Tibial nerve (tissue), 4 donors: ENCODE measurements around the gene RFX4. TPM values are rescaled to one million over a fixed set of nuclear protein-coding genes. Genes with fewer than 3 reads are reported as not detected.

Experiments
- DNase-seq, 2 donors: peaks; one replicate each; pipeline ENCODE4 v3.0.0-alpha.2; 2019; ENCODE audit warnings: low spot score in 2 of 2
- H3K27ac ChIP-seq, 4 donors: fragments of 200-600 bp; sonication (generic) in 3 of 4; one replicate each; pipeline ENCODE4 v1.5.1; 2017 to 2019; ENCODE audit warnings: mild to moderate bottlenecking in 1 of 4
- H3K27me3 ChIP-seq, 2 donors: fragments of 200-600 bp; sonication (generic) in 1 of 2; one replicate each; pipeline versions ENCODE4 v1.5.1 to v1.6.0; 2017 to 2019
- H3K36me3 ChIP-seq, 3 donors: fragments of 200-600 bp; sonication (generic); one replicate each; pipeline ENCODE4 v1.5.1; 2018 to 2019
- H3K4me1 ChIP-seq, 4 donors: fragments of 200-600 bp; sonication (generic) in 3 of 4; one replicate each; pipeline ENCODE4 v1.5.1; 2017 to 2019
- H3K4me3 ChIP-seq, 4 donors: fragments of 200-600 bp; sonication (generic) in 3 of 4; one replicate each; pipeline ENCODE4 v1.5.1; 2017 to 2019; ENCODE audit warnings: mild to moderate bottlenecking in 1 of 4, moderate library complexity in 1 of 4
- H3K9me3 ChIP-seq, 4 donors: fragments of 200-600 bp; sonication (generic) in 3 of 4; one replicate each; pipeline ENCODE4 v1.5.1; 2017 to 2019
- EP300 ChIP-seq, 2 donors: sonication (generic); formaldehyde crosslinking; IDR thresholded peaks; one replicate each; pipeline ENCODE4 v1.6.1; 2017; ENCODE audit warnings: antibody characterized with exemption in 2 of 2, mild to moderate bottlenecking in 1 of 2
- POLR2A ChIP-seq, 2 donors: fragments of 450-650 bp; IDR thresholded peaks; one replicate each; pipeline ENCODE4 v1.6.1; 2017; ENCODE audit warnings: antibody characterized with exemption in 2 of 2, mild to moderate bottlenecking in 2 of 2, moderate library complexity in 2 of 2
- WGBS, 2 donors: methylation state at CpG; one replicate each; pipeline ENCODE4 v1.1.5; 2018; 5-methylcytosine and 5-hydroxymethylcytosine counted together
- total RNA-seq, 4 donors: library from RNA; depleted of rRNA; stranded (reverse); fragments of >200 nt; gene quantifications; one replicate each; pipeline ENCODE4 v1.1.0, GENCODE V29; 2016
- TF ChIP-seq, protein P1 (sequence below), 5 experiments: fragments of 200-600 bp in 3 of 5; fragments of 450-650 bp in 2 of 5; sonication (generic) in 3 of 5; IDR thresholded peaks; one replicate each; pipeline ENCODE4 v1.5.1; 2016 to 2019; ENCODE audit warnings: antibody characterized with exemption in 5 of 5, mild to moderate bottlenecking in 3 of 5, moderate library complexity in 2 of 5

The RFX4 gene
- total RNA-seq, 4 donors from 2014 or later: not detected

DNA sequence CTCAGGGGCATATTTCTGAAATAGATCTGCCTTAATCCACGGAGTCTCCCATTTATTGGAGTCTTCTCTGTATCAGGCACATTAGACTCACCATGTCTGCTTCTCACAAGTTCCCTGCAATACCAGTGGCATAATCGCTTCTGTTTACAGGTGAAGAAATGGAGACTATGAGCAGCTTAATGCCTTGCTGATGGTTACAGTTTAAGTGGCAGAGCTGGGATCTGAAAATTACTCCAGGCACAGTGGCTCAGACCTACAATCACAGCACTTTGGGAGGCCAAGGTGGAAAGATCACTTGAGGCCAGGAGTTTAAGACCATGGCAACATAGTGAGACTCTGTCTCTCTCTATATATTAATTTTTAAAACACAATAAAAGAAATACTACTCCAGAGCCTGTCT lies 184.4 kb downstream of the RFX4 start:
- Histone ChIP-seq H3K4me3 (no peak overlapping the region), H3K4me1 (peaks cover 0 to 39% (median 11%) of the 10 kb centered on the region in 4 donors), H3K9me3 (no peaks in the 10 kb centered on the region), H3K27me3 (no peaks in the 10 kb centered on the region), H3K36me3 (no peaks in the 10 kb centered on the region), H3K27ac (peak overlapping the region in 3 of 4 donors; percentile 35 to 65 (median 58))
- TF ChIP-seq POLR2A (IDR thresholded peaks at IDR 0.05) (no peak), EP300 (IDR thresholded peaks at IDR 0.05) (no peak)
- TF ChIP-seq, protein P1, sequence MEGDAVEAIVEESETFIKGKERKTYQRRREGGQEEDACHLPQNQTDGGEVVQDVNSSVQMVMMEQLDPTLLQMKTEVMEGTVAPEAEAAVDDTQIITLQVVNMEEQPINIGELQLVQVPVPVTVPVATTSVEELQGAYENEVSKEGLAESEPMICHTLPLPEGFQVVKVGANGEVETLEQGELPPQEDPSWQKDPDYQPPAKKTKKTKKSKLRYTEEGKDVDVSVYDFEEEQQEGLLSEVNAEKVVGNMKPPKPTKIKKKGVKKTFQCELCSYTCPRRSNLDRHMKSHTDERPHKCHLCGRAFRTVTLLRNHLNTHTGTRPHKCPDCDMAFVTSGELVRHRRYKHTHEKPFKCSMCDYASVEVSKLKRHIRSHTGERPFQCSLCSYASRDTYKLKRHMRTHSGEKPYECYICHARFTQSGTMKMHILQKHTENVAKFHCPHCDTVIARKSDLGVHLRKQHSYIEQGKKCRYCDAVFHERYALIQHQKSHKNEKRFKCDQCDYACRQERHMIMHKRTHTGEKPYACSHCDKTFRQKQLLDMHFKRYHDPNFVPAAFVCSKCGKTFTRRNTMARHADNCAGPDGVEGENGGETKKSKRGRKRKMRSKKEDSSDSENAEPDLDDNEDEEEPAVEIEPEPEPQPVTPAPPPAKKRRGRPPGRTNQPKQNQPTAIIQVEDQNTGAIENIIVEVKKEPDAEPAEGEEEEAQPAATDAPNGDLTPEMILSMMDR (IDR thresholded peaks at IDR 0.05): no peak
- DNase-seq: no peak
- WGBS, 2 donors: 64 to 71% methylated on average over 2 of the region's 2 CpGs

DNA sequence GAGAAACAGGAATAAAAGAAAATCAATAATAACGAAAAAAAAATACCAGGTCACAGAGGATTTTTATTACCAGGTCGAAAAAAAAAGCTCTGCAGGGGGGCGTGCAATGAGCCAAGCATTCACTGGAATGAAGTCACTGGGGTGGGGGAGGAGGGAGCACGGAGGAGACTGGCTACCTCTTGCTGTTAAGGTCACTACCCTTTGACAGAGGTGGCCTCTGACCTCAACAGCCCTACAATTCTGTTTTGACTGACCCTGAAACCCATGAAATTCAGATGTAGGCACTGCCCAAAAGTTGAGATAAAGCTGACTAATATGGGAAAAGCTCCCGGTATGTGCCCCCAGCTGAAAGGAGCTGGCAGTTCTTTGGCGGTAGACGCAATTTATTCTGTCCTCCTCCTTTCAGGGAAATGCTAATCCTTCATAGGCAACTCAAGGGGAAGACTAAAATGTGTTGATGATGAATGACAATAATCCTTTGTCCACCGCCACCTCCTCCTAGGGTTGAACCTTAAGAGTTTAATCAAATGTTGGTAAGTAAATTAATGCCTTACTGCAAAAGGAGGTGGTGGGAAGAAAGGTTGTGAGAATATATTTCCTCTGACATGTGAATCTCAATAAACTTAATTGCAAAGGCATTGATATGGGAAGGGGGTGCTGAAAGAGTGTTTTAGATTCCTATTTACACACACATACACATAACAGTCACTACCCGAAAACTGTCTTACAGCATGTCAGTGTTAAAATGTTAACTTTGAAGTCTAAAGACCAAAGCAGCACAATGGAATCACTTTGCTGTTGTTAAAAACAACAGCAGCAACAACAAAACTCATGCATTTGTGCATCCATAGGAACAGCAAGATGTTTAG lies 185.4 kb downstream of the RFX4 start:
- Histone ChIP-seq H3K9me3 (no peaks in the 10 kb centered on the region), H3K36me3 (no peaks in the 10 kb centered on the region), H3K27me3 (no peaks in the 10 kb centered on the region), H3K4me3 (no peak overlapping the region), H3K27ac (peak overlapping the region in 2 of 4 donors; percentile 58 to 65), H3K4me1 (peaks cover 0 to 39% (median 11%) of the 10 kb centered on the region in 4 donors)
- TF ChIP-seq EP300 (IDR thresholded peaks at IDR 0.05) (no peak), POLR2A (IDR thresholded peaks at IDR 0.05) (no peak)
- TF ChIP-seq, protein P1 (IDR thresholded peaks at IDR 0.05): no peak
- WGBS, 2 donors: 43 to 45% methylated on average over 9 of the region's 9 CpGs
- no peak for DNase-seq

DNA sequence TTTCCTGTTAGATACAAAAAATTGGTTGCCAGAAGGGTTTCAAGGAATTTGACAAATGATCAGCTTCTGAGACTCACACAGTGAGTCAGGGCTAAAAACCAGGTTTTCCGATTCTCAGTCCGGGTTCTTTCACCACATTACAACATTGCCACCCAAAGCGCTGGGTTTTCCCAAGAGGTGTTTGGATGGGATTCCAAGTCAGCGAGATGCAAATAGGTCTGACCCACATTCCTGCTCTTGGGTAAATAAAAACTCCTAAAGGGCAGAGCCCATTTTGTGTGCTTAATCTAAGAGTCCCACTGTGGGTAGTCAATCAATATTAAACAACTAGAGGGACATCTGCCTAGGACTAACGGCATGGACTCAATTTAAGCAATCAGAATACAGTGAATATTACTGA lies 186.3 kb downstream of the RFX4 start:
- H3K4me1 ChIP-seq: peaks cover 0 to 42% (median 11%) of the 10 kb centered on the region in 4 donors
- TF ChIP-seq EP300 (IDR thresholded peaks at IDR 0.05) (no peak), POLR2A (IDR thresholded peaks at IDR 0.05) (no peak)
- TF ChIP-seq, protein P1 (IDR thresholded peaks at IDR 0.05): no peak
- H3K36me3 ChIP-seq: no peaks in the 10 kb centered on the region
- H3K4me3 ChIP-seq: no peak overlapping the region
- WGBS, 2 donors: 61 to 65% methylated on average over 5 of the region's 5 CpGs
- H3K27me3 ChIP-seq: no peaks in the 10 kb centered on the region
- no peak for DNase-seq
- H3K27ac ChIP-seq: no peak overlapping the region
- H3K9me3 ChIP-seq: no peaks in the 10 kb centered on the region

DNA sequence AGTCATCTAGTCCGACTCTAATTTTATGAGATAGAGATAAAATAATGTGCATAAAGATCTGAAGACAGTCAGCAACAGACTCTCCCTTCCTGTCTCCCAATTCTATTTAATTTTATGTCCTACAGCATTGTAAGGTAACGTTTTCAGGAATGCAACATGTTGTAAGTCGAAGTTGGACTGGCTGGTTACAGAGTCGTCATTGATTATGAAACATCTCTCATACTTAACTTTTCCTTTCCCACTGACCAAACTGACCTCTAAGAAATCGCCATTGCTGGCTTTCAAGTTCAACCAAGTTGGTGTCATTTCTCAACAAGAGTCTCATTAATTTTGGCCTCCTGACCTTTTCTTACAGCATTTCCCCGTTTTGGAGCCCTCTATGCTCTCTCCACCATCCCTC lies 186.7 kb downstream of the RFX4 start:
- H3K36me3 ChIP-seq: no peaks in the 10 kb centered on the region
- H3K27me3 ChIP-seq: no peaks in the 10 kb centered on the region
- H3K4me1 ChIP-seq: peaks cover 0 to 41% (median 11%) of the 10 kb centered on the region in 4 donors
- H3K27ac ChIP-seq: no peak overlapping the region
- WGBS, 2 donors: 67 to 69% methylated on average over 6 of the region's 6 CpGs
- H3K9me3 ChIP-seq: no peaks in the 10 kb centered on the region
- TF ChIP-seq EP300 (IDR thresholded peaks at IDR 0.05): no peak
- TF ChIP-seq, protein P1 (IDR thresholded peaks at IDR 0.05): no peak
- no peak for TF ChIP-seq POLR2A (IDR thresholded peaks at IDR 0.05)
- DNase-seq: no peak
- H3K4me3 ChIP-seq: no peak overlapping the region

DNA sequence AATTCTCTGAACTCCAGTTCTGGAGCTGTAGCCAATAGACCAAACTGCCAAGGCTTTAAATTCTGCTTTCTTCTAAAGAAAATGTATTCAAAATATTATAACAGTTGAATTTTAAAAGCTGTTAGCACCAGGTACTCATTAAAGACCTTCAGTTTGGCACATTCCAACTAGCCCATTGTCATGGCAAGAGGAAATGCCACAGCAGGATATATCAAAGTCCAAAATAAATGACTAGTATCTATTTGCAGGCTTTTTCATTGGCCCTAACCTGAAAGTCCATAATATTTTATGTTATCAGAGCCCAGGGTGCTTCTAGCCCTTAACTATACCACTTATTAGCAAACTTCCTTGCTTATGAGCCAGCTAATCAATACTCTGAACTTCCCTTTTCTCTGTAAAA lies 188.6 kb downstream of the RFX4 start:
- DNase-seq: no peak
- H3K4me1 ChIP-seq: peaks cover 0 to 47% (median 14%) of the 10 kb centered on the region in 4 donors
- TF ChIP-seq, protein P1 (IDR thresholded peaks at IDR 0.05): no peak
- TF ChIP-seq POLR2A (IDR thresholded peaks at IDR 0.05): no peak
- no peak for TF ChIP-seq EP300 (IDR thresholded peaks at IDR 0.05)
- H3K36me3 ChIP-seq: no peaks in the 10 kb centered on the region
- no peaks in the 10 kb centered on the region for H3K9me3 ChIP-seq
- no peak overlapping the region for H3K4me3 ChIP-seq
- H3K27me3 ChIP-seq: no peaks in the 10 kb centered on the region
- no peak overlapping the region for H3K27ac ChIP-seq
